Measurements from ENCODE around the gene CDC25B. TPM values are rescaled to one million over a fixed set of nuclear protein-coding genes. Genes with fewer than 3 reads are reported as not detected.

CDC25B gene
- total RNA-seq, 4 donors from 2014 or later: 11.7 to 44.3 (median 25.6) TPM

- ATAC-seq (ENCODE audit: low FRiP score) (no peak), DNase-seq (ENCODE audit: low spot score) (no peak)
- no peak for TF ChIP-seq CTCF (IDR thresholded peaks at IDR 0.05)
Observed at GRCh38 chr20:3813848-3814581, 17.9 kb downstream of the CDC25B start.

GRCh38 chr20:3814928-3815495 is 18.9 kb downstream of the CDC25B start:
- no peak for TF ChIP-seq CTCF (IDR thresholded peaks at IDR 0.05)
- ATAC-seq (ENCODE audit: low FRiP score) (no peak), DNase-seq (ENCODE audit: low spot score) (no peak)

GRCh38 chr20:3815703-3816315 is 19.7 kb downstream of the CDC25B start:
- ATAC-seq (ENCODE audit: low FRiP score) (no peak), DNase-seq (ENCODE audit: low spot score) (no peak)
- no peak for TF ChIP-seq CTCF (IDR thresholded peaks at IDR 0.05)

GRCh38 chr20:3818155-3819151 is 22.3 kb downstream of the CDC25B start:
- DNase-seq (ENCODE audit: low spot score) (no peak), ATAC-seq (ENCODE audit: low FRiP score) (peak; percentile 47)
- TF ChIP-seq CTCF (IDR thresholded peaks at IDR 0.05): no peak

GRCh38 chr20:3819411-3820047 is 23.4 kb downstream of the CDC25B start:
- ATAC-seq (ENCODE audit: low FRiP score): no peak
- no peak for DNase-seq (ENCODE audit: low spot score)
- no peak for TF ChIP-seq CTCF (IDR thresholded peaks at IDR 0.05)

Measured in omental fat pad (tissue), 4 donors.